ENCODE measurements around the gene CDKL1.

- TF ChIP-seq CTCF (IDR thresholded peaks at IDR 0.05; ENCODE audit: low read depth, low read length, poor library complexity, severe bottlenecking) (no peak), EZH2phosphoT487 (IDR thresholded peaks at IDR 0.05; ENCODE audit: borderline replicate concordance, low read length) (no peak)
Observed at GRCh38 chr14:50308363-50308915, 88.2 kb downstream of the CDKL1 start.
